ENCODE results near the gene POF1B.

- no peak for TF ChIP-seq EP300 (IDR thresholded peaks at IDR 0.05)
- TF ChIP-seq CTCF (IDR thresholded peaks at IDR 0.05): no peak
- no peak for TF ChIP-seq POLR2AphosphoS5 (IDR thresholded peaks at IDR 0.05)
These were observed 49.6 kb upstream of the POF1B start for GRCh38 chrX:85429066-85429465.

Data from sigmoid colon (tissue), 4 donors.